Lower lobe of right lung (tissue), 2 donors: ENCODE data around the gene VGLL2. TPM values are rescaled to one million over a fixed set of nuclear protein-coding genes. Genes with fewer than 3 reads are reported as not detected.
"Not testable (repeated sequence)": the region's sequence is repeated elsewhere in the genome, so short reads cannot be mapped to it uniquely, and the experiment has no call there.

ENCODE experiments used
- ATAC-seq, 2 donors: fragments of 200-7000 bp; cut with Tn5 transposase; one replicate each; pipeline ENCODE4 v1.9.1; 2020 to 2022; ENCODE audit warnings: mild to moderate bottlenecking in 2 of 2, moderate library complexity in 2 of 2
- DNase-seq: peaks from one replicate; pipeline ENCODE4 v3.0.0-alpha.2; 2020
- H3K27ac ChIP-seq: fragments of 200-600 bp; one replicate; pipeline ENCODE4 v1.8.0; 2022
- H3K27me3 ChIP-seq: fragments of 200-600 bp; one replicate; pipeline ENCODE4 v1.8.0; 2022; ENCODE audit warnings: low read depth
- H3K36me3 ChIP-seq: fragments of 200-600 bp; one replicate; pipeline ENCODE4 v1.8.0; 2022; ENCODE audit warnings: mild to moderate bottlenecking
- H3K4me1 ChIP-seq: fragments of 200-600 bp; one replicate; pipeline ENCODE4 v1.8.0; 2022
- H3K4me3 ChIP-seq: fragments of 200-600 bp; one replicate; pipeline ENCODE4 v1.8.0; 2022; ENCODE audit warnings: mild to moderate bottlenecking
- H3K9me3 ChIP-seq: fragments of 200-600 bp; one replicate; pipeline ENCODE4 v1.8.0; 2022
- intact Hi-C: fragments of 100-400 bp; cut with DNase I; formaldehyde crosslinking; loops from one replicate; pipeline ENCODE4 v1.11.0; 2022
- total RNA-seq: library from RNA; stranded (reverse); fragmentation: NEBNext Ultra II Directional; extraction: Animal tissue kit (Norgen Biotek cat#: 25700); gene quantifications from one replicate; pipeline ENCODE4 v1.2.1, GENCODE V29; 2021
- TF ChIP-seq, protein P1 (sequence below): fragments of 200-600 bp; IDR thresholded peaks from one replicate; pipeline ENCODE4 v1.8.0; 2022; ENCODE audit warnings: antibody characterized with exemption, mild to moderate bottlenecking
- donor health status: DM: no; HTN: yes; CAD: no; lungs with severe emphysema.

The VGLL2 gene
- total RNA-seq, 1 donor from 2014 or later: not detected

DNA sequence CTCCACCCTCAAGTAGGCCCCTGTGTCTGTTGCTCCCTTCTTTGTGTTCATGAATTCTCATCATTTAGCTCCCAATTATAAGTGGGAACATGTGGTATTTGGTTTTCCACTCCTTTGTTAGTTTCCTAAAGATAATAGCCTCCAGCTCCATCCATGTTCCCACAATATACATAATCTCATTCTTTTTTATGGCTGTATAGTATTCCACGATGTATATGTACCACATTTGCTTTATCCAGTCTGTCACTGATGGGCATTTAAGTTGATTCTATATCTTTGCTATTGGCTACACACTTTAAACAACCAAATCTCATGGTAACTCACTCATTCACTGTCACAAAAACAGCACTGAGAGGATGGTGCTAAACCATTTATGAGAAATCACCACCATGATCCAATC is 35.5 kb upstream of the VGLL2 start:
- Histone ChIP-seq H3K9me3 (no peaks in the 10 kb centered on the region), H3K36me3 (no peaks in the 10 kb centered on the region), H3K4me3 (no peak overlapping the region), H3K4me1 (no peaks in the 10 kb centered on the region), H3K27me3 (no peaks in the 10 kb centered on the region), H3K27ac (no peak overlapping the region)
- intact Hi-C loops: no loop called here
- DNase-seq (no peak), ATAC-seq (no peak)
- TF ChIP-seq, protein P1, sequence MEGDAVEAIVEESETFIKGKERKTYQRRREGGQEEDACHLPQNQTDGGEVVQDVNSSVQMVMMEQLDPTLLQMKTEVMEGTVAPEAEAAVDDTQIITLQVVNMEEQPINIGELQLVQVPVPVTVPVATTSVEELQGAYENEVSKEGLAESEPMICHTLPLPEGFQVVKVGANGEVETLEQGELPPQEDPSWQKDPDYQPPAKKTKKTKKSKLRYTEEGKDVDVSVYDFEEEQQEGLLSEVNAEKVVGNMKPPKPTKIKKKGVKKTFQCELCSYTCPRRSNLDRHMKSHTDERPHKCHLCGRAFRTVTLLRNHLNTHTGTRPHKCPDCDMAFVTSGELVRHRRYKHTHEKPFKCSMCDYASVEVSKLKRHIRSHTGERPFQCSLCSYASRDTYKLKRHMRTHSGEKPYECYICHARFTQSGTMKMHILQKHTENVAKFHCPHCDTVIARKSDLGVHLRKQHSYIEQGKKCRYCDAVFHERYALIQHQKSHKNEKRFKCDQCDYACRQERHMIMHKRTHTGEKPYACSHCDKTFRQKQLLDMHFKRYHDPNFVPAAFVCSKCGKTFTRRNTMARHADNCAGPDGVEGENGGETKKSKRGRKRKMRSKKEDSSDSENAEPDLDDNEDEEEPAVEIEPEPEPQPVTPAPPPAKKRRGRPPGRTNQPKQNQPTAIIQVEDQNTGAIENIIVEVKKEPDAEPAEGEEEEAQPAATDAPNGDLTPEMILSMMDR: no peak

DNA sequence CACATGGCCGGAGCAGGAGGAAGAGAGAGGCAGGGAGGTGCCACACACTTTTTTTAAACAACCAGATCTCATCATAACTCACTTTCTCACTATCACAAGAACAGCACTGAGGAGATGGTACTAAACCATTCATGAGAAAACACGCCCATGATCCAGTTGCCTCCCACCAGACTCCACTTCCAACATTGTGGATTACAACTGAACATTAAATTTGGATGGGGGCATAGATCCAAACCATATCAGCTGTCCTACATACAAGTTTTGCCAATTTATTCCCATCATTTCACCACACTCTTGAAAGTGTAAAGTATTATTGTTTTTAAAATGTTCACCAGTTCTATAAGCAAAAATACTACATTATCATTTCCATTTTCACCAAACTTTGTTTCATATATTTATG is 33.9 kb upstream of the VGLL2 start:
- H3K4me1 ChIP-seq: no peaks in the 10 kb centered on the region
- DNase-seq (no peak), ATAC-seq (no peak)
- H3K27ac ChIP-seq: no peak overlapping the region
- no peak overlapping the region for H3K4me3 ChIP-seq
- H3K36me3 ChIP-seq: no peaks in the 10 kb centered on the region
- intact Hi-C loops: no loop called here
- H3K9me3 ChIP-seq: no peaks in the 10 kb centered on the region
- no peaks in the 10 kb centered on the region for H3K27me3 ChIP-seq
- TF ChIP-seq, protein P1: no peak

DNA sequence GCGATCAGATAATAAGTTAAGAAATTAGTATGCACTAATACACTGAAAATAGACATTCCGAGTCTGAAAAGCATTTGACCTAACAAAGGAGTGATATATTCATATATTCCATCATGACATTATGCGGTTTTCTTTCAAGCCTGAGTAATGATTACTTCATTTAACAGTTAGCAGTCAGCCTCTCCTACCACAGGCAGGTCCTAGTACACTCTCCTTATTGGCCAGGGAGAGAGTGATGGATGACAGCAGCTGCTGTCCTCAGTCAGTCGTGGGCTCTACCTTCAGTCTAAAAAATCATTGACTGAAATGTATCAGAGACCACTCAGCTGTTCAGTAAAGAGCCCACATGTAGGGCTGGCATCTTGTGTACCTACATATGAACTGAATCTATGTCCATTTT is 33.2 kb upstream of the VGLL2 start:
- TF ChIP-seq, protein P1: no peak
- Histone ChIP-seq H3K27ac (no peak overlapping the region), H3K4me1 (no peaks in the 10 kb centered on the region), H3K9me3 (no peaks in the 10 kb centered on the region), H3K4me3 (no peak overlapping the region), H3K27me3 (no peaks in the 10 kb centered on the region), H3K36me3 (no peaks in the 10 kb centered on the region)
- intact Hi-C loops: no loop called here
- DNase-seq (no peak), ATAC-seq (no peak)

DNA sequence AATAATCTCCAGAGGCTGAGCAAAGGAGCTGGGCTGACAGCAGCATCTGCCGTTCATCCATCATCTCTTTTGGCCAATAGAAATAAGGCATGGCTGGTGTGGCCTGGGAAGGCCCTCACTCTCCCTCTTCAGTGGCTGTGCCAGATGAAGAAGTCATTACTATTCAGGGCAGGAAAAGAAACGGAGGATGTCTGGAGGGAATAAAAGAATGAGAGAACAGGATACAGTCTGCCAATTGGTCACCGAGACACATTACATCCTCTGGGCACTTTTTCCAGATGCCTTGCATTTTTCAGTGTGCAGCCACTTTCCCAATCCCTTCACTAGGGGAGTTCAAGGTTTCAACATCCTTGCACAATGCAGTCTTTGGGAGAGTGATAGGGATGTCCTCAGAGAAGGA is 32.2 kb upstream of the VGLL2 start:
- H3K4me3 ChIP-seq: no peak overlapping the region

DNA sequence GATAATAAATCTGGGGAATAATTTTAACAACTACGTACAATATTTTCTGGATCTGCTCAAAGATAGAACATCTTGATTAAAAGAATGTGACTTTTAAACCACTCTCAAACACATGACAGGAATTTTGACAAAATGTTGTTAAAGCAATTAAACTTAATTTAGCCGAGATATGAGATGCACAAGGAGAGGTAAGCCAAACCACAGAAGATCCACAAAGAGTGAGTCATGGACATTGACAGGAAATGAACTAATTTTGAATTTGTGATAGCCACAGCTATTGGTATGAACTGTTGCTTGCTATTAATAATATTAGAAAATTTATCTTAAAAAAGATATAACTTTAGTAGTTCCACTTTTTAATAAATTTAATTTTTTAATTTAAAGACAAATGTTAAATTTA is 27.8 kb upstream of the VGLL2 start:
- Histone ChIP-seq H3K4me1 (no peaks in the 10 kb centered on the region), H3K36me3 (no peaks in the 10 kb centered on the region), H3K27me3 (no peaks in the 10 kb centered on the region), H3K27ac (no peak overlapping the region), H3K9me3 (no peaks in the 10 kb centered on the region), H3K4me3 (no peak overlapping the region)
- no peak for ATAC-seq
- TF ChIP-seq, protein P1: no peak
- DNase-seq: no peak
- intact Hi-C loops: no loop called here

More for the DNA sequence above, 32.2 kb upstream of the VGLL2 start:
- intact Hi-C loops: no loop called here
- TF ChIP-seq, protein P1: no peak
- no peaks in the 10 kb centered on the region for H3K9me3 ChIP-seq
- H3K27me3 ChIP-seq: no peaks in the 10 kb centered on the region
- no peaks in the 10 kb centered on the region for H3K36me3 ChIP-seq
- no peak overlapping the region for H3K27ac ChIP-seq
- DNase-seq: no peak
- no peaks in the 10 kb centered on the region for H3K4me1 ChIP-seq
- ATAC-seq: no peak

DNA sequence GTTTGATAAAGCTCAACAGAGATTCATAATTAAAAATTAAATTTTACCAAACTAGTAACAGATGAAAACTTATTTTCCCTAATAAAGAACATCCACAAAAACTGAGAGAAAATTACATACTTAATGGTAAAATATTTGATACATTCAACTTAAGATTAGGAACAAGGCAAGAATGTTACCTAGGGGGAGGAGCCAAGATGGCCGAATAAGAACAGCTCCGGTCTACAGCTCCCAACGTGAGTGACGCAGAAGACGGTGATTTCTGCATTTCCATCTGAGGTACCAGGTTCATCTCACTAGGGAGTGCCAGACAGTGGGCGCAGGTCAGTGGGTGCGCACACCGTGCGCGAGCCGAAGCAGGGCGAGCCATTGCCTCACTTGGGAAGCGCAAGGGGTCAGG is 20.8 kb upstream of the VGLL2 start:
- H3K36me3 ChIP-seq, H3K4me1 ChIP-seq, DNase-seq, H3K27me3 ChIP-seq, H3K9me3 ChIP-seq, ATAC-seq, H3K27ac ChIP-seq, intact Hi-C loops, H3K4me3 ChIP-seq: not testable (repeated sequence)

DNA sequence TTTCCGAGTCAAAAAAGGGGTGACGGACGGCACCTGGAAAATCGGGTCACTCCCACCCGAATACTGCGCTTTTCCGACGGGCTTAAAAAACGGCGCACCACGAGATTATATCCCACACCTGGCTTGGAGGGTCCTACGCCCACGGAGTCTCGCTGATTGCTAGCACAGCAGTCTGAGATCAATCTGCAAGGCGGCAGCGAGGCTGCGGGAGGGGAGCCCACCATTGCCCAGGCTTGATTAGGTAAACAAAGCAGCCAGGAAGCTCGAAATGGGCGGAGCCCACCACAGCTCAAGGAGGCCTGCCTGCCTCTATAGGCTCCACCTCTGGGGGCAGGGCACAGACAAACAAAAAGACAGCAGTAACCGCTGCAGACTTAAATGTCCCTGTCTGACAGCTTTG is 20.4 kb upstream of the VGLL2 start:
- H3K4me1 ChIP-seq, DNase-seq, intact Hi-C loops, H3K27me3 ChIP-seq, H3K36me3 ChIP-seq, H3K27ac ChIP-seq, H3K4me3 ChIP-seq, H3K9me3 ChIP-seq, ATAC-seq: not testable (repeated sequence)
